Activated CD8-positive, alpha-beta memory T cell treated with anti-CD3 and anti-CD28 coated beads for 36 hours (primary cell): Measurements from ENCODE around the gene ZNF532. TPM values are rescaled to one million over a fixed set of nuclear protein-coding genes. Genes with fewer than 3 reads are reported as not detected.
"Not testable (repeated sequence)": the region's sequence is repeated elsewhere in the genome, so short reads cannot be mapped to it uniquely, and the experiment has no call there.

Source experiments
- CTCF ChIA-PET: fragments of 350-600 bp; sonication (Branson Sonifier 250); formaldehyde crosslinking; loops from one replicate; lab custom pipeline; 2021; ENCODE audit warnings: antibody characterized with exemption; lab: Charles Lee
- POLR2A ChIA-PET: fragments of 350-600 bp; sonication (Branson Sonifier 250); formaldehyde crosslinking; loops from one replicate; lab custom pipeline; 2021; ENCODE audit warnings: antibody characterized with exemption; lab: Charles Lee
- total RNA-seq, 2 experiments: library from RNA; stranded (reverse); gene quantifications; one replicate each; pipeline ENCODE4 v1.2.3, GENCODE V29; 2021

ZNF532 gene
- total RNA-seq, 2 experiments from 2014 or later = 2.6 to 4.2 TPM

DNA sequence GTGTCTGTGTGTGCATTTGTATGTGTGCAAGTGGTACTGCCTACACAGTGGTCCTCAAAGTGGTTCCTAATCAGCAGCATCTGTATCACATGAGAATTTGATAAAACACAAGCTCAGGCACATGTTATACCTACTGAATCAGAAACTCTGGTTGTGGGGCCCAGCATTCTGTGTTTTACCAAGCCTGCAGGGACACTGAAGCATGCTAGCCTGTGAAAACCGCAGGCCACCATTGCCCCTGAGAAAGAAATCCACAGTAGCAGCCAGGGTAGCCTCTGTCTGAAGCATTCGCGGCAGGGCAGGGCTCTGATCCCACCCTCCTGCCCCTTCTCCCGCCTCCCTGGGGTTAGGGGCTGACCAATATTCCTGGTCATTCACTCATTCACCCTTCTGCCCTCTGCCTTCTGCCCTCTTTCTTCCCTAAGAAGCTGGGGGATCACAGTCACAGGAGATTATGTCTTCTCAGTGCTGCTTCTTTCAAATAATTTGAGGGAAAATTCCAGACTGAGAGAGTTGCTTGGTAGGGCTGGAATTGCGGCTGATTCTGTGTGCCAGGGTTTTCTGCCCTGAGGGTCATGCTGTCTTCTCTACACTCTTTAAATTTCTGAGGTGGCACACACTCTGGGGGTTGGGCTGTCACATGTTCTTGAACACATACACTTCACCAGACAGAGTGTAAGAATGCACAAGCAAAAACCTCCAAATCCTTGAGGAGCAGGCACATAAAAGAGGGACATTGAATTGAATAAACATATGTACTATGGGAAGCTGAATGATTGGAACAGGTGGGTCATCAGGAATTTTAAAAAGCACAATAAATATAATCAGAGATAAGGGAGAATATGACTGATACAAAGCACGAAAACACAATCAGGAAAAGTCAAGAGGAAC, 148.4 kb downstream of the ZNF532 start:
- POLR2A ChIA-PET = no interaction called here

DNA sequence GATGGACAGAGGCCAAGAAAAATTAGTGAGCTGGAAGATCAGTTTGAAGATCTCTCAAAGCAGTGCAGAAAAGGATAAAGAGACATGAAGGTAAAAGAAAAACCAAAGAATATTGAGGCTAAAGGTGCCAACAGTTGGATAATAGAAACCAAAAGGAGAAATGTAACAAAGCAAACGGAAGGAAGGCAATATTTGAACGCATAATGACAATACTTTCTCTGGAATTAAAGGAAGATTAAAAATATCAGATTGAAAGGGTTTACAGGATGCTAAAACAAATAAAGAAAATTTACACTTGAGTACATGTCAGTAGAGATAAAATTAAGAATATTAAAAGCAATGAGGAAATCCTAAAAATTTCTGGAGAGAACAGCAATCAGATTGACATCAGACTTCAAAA, 149.1 kb downstream of the ZNF532 start:
- ChIA-PET POLR2A (no interaction called here), CTCF (interaction anchor here (0.9 kb wide), 1 partner anchor 11 kb away, joined by 5 read pairs; no protein-coding TSS in a partner anchor)

More for the DNA sequence above, 148.4 kb downstream of the ZNF532 start:
- CTCF ChIA-PET = no interaction called here

DNA sequence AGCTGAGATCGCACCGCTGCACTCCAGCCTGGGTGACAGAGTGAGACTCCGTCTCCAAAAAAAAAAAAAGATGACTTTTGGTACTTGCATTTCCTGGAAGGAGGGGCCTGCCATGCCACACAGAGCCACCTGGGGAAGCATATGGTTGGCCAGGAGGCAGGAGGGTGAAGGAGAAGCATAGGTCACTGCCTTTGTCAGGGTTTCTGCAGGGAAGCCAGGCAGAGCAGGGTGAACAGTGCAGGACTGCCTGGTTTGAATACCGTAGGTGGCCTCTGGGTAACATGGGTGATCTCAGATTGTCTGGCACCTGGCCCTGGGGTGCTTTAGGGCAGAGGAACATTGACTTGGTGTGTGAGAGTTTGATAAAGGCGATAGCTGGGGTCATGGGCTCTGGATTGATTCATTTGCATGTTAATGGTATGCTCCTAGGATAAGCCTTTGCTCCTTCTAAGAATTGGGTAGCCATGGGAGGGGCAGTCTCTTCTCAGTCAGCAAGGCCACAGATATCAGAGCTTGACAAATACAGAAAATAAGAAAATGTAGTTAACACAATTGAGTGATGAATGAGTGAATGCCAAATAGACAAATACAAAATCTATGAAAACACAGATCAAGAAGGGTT, 151.0 kb downstream of the ZNF532 start:
- POLR2A ChIA-PET = no interaction called here
- CTCF ChIA-PET = no interaction called here

DNA sequence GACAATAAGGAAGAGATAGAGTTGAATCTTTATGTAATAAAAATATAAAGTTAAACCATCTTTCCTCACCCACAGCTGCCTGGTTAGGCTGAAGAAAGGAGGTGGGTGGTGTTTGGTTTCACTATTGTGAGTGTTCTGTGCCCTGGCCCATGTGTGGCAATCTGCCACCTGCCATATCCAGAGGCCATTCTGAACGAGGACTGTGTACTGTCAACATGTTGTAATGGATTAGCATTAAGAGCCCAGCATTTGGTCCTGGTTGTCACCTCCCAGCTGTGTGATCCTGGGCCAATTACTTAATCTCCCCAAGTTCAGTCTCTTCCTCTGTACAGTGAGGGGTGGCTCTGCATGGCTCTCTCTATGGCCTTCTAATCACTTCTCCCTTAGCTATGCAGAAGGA, 156.8 kb downstream of the ZNF532 start:
- CTCF ChIA-PET = no interaction called here
- POLR2A ChIA-PET = no interaction called here

DNA sequence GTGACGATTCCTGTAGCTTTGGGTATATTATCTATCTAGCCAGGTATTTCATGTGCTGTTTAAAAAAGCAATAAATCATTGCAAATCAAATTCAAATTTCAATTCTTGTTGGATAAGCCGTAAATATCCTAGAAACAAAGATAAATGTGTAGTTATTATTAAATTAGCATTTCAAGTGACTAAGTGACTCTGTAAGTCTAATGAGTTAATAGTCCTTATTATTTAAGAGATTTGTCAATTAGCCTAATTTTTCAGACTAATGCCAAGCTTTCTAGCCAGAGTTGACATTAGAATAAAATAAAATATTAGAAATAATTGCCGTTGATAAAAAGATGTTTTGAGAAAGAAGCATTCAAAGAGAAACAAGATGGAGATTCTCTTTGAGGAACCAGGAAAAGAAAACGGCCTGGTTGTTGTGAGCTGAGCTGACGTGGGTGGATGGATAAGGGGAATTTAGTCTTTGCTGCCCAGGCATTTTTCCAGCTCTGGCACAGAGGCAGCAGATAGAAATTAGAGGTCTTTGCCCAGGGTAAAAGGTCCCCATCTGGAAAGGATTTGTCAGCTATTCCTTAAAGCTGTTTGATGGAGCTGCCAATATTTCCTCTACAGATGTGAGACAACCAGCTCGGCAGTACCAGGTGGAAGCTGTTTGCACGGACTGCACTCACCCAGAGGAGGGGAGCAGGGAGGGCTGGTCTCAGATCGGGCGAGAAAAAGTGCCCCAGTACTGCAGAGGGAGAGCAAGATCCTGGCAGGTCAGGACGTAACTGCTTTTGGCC, 157.7 kb downstream of the ZNF532 start:
- CTCF ChIA-PET = no interaction called here
- POLR2A ChIA-PET = no interaction called here

DNA sequence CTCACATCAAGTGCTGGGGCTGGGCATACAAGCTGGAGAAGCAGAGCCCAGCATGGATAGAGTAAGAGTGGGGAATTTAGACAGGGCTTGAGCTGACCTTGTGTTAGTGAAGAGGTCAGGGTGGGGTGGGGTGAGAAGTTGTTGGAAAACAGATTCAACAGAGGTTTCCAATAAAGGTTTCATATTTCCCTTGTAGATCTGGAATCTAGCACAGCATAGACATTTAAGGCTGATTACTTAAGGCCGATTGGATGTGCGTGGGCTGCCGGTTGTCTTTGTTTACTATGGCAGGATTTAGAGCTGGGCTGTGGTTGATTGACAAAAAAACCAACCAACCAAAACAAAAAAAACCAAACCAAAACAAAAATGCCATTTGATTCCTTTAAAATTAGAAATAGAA, 160.2 kb downstream of the ZNF532 start:
- CTCF ChIA-PET = interaction anchor here (1.2 kb wide), 1 partner anchor 11 kb away, joined by 5 read pairs; no protein-coding TSS in a partner anchor

DNA sequence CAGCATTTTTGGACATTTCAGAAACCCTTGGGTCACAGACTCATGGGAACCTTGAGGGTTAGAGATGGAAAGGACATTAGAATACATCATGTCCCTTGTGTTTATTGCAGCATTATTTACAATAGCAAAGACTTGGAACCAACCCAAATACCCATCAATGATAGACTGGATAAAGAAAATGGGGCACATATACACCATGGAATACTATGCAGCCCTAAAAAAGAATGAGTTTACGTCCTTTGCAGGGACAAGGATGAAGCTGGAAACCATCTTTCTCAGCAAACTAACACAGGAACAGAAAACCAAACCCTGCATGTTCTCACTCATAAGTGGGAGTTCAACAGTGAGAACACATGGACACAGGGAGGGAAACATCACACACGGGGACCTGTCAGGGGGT, 160.9 kb downstream of the ZNF532 start:
- POLR2A ChIA-PET, CTCF ChIA-PET: not testable (repeated sequence)

More for the DNA sequence above, 160.2 kb downstream of the ZNF532 start:
- POLR2A ChIA-PET = no interaction called here

DNA sequence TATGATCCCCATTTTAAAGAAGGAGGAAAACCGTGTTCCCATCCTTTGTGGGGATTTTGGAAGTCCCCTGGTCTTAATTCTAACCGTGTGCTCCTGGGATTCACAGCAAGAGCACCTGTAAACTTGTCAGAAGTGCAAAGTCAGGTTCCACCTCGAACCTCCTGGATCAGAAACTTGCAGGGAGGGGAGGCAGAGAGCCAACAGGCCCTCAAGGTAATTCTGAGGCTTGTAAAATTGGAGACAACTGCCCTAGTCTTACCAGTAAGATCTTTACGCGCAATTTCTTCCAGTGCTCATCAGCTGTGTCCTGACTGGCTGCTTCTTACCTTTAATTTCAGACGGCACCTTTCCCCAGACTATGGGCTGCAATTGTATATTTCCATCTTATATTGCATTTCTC, 161.7 kb downstream of the ZNF532 start:
- ChIA-PET POLR2A (no interaction called here), CTCF (no interaction called here)

DNA sequence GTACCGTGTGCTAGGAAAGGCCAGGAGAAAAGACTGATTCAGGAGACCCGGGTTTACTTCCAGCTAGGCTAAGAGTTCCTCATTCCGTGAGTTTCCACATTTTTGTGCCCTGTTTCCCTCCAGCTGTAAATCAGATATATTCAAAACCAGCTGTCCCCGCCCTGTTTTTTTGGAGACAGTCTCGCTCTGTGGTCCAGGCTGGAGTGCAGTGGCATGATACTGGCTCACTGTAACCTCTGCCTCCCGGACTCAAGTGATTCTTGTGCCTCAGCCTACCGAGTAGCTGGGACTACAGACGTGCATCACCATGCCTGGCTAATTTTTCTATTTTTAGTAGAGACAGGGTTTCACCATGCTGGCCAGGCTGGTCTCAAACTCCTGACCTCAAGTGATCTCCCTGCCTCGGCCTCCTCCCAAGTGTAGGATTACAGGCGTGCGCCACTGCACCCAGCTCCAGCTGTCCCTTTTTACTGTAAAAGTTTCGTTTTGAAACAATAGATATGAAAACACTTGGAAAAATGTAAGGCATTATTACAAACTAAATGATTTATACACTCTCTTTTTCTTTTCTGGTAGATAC, 162.2 kb downstream of the ZNF532 start:
- ChIA-PET POLR2A (no interaction called here), CTCF (no interaction called here)

DNA sequence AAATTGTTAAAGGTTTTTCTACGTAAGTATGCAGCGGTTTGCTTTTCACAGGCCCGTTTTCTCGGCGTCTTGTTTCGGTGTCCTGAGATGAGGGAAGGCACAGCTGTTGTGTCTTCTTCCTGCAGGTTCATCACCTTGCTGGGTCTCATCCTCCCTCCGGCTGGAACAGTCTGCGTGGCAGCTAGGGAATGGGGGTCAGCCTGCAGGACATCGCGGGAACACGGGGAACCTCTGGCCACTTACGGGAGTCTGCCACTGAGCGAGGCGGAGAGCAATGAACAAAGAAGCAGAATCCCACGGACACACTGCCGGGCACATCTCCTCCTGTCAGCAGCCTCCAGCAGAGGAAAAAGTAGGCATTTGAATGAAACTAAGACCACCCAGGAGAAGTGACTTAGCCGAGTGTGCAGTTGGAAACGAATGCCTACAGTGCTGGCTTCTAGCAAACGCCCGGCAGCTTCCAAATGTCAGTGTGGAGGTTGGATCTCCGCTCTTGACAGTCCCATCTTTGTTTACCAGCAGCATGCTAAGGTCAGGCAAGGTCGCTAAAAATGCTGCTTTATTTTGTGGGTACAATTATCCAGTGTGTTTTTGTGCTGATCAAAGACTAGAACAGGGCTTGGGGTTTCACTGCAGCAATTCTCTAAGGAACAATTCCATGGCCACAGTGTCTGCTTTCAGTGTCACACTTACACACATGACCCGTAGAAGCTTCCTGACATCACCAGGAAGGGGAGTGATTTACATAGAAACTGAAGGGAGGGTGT, 165.2 kb downstream of the ZNF532 start:
- ChIA-PET POLR2A (no interaction called here), CTCF (no interaction called here)

DNA sequence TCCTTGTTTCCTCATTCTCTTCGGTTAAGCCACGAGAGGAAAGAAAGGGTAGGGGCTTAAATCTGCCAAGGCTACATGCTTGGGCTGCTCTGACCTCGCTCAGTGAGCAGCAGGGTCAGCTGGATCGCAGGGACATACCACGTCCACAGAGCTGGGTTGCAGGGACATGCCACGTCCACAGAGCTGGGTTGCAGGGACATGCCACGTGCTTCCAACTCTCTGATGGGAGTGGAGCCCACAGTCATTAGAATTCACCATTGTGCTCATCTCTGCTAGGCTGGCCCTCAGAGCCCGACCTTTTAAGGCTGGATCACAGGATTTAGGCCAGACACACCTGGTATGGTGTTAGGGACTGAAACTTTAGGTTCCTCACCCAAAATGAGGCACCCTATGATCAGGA, 167.6 kb downstream of the ZNF532 start:
- ChIA-PET CTCF (no interaction called here), POLR2A (no interaction called here)

DNA sequence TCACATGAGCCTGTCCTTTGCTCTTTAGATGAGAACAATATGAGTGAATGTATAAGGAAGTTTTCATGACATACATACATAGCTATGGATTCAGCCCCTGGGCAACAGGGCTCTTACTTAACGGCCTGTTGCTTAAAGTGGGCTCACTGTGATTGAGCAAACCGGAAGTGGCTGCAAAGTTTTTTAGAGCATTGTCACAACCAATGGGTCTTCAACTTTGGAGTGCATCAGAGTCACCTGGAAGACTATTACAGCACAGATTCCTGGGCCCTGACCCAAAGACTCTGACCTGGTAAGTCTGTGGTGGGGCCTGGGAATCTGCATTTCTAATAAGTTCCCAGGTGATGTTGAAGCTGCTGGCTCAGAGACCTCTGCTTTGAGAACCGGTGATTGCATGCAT, 168.7 kb downstream of the ZNF532 start:
- POLR2A ChIA-PET = interaction anchor here (0.6 kb wide), 1 partner anchor 240 kb away, joined by 15 read pairs; no protein-coding TSS in a partner anchor
- CTCF ChIA-PET = no interaction called here

DNA sequence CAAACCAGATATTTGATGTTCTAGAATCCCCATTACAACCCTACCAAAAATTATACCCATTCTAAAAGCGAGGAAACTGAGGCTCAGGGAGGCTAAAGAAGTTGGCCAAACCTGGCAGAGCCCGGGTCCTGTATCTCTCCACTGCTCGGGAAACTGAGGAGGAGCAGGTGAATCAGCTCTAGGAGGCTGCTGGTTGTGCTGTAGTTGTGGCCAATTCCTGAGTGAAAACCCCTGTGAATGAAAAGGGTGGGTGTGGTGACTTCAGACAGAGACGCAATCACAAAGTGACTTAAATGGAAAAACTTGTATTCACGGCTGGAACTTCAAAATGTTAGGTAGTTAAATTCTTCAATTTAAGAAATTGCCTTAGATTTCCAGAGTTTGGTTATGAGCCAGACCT, 169.3 kb downstream of the ZNF532 start:
- ChIA-PET CTCF (no interaction called here), POLR2A (no interaction called here)

DNA sequence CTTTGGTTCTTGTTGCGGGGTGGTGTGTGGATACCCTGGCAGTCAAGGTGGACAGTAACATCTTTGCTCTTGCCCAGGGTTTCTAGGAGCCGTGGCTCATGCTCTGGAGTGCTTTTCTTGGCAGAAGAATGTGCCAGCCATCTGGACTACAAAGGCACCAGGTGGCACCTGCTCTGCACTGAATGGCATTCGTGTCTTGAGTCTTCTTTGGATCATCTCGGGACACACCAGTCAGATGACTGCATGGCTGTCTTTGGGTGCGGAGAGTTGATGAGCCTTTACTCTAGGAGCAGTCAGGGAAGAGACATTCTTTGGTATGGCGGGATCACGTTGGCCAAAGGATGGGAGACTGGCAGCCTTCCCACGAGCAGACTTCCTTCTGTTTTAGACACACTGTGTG, 170.9 kb downstream of the ZNF532 start:
- POLR2A ChIA-PET = no interaction called here
- CTCF ChIA-PET = no interaction called here

Other genes with a start within 250 kb of the ZNF532 start
- under 1 TPM; 0.13 to 0.25 TPM for gene ALPK2, start 235.8 kb upstream of the ZNF532 start, total RNA-seq
- gene MALT1, start 193.4 kb upstream of the ZNF532 start, total RNA-seq = 10 to 100 TPM; 30.3 to 32.9 TPM